ENCODE results near the gene LAIR1.

Gene LAIR1

DNA sequence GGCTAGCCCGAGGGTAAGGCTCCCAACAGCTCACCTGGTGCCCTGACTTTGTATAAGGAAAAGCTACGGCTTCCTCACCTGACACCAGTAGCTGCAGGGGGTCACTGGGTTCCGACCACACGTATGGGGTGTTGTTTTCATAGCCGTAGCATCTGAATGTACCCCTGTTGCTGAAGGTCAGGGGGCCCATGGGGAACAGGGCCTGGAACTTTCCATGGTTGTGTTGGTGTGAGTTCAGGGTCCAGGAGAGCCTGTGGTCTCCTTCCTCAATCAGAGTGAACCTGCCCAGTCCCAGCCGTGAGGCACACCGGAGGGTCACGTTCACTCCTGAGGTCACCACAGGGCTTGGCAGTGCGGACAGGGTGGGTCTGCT is 26.9 kb downstream of the LAIR1 start:
- no peaks in the 10 kb centered on the region for H3K27me3 ChIP-seq (ENCODE audit: low read length)
- no peaks in the 10 kb centered on the region for H3F3A ChIP-seq (ENCODE audit: insufficient read depth)
- no peaks in the 10 kb centered on the region for H3K9me2 ChIP-seq (replicated peaks; ENCODE audit: insufficient read depth, low read length)
- H4K20me1 ChIP-seq (ENCODE audit: low read depth, low read length), result no peaks in the 10 kb centered on the region
- H3K9ac ChIP-seq (ENCODE audit: low read length), result no peak overlapping the region
- TF ChIP-seq, protein P1, sequence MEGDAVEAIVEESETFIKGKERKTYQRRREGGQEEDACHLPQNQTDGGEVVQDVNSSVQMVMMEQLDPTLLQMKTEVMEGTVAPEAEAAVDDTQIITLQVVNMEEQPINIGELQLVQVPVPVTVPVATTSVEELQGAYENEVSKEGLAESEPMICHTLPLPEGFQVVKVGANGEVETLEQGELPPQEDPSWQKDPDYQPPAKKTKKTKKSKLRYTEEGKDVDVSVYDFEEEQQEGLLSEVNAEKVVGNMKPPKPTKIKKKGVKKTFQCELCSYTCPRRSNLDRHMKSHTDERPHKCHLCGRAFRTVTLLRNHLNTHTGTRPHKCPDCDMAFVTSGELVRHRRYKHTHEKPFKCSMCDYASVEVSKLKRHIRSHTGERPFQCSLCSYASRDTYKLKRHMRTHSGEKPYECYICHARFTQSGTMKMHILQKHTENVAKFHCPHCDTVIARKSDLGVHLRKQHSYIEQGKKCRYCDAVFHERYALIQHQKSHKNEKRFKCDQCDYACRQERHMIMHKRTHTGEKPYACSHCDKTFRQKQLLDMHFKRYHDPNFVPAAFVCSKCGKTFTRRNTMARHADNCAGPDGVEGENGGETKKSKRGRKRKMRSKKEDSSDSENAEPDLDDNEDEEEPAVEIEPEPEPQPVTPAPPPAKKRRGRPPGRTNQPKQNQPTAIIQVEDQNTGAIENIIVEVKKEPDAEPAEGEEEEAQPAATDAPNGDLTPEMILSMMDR (IDR thresholded peaks at IDR 0.05; ENCODE audit: insufficient read depth, low read length, poor library complexity, severe bottlenecking), result no peak
- TF ChIP-seq EZH2phosphoT487 (conservative IDR thresholded peaks at IDR 0.05; ENCODE audit: low read length), result no peak
- H3K4me3 ChIP-seq (ENCODE audit: insufficient read depth, low read length, poor library complexity, severe bottlenecking), result no peak overlapping the region
- no peak overlapping the region for H2AFZ ChIP-seq (ENCODE audit: low read depth, low read length, severe bottlenecking)
- no peaks in the 10 kb centered on the region for H3K79me2 ChIP-seq (ENCODE audit: insufficient read depth, low read length)
- no peaks in the 10 kb centered on the region for H3K9me3 ChIP-seq (ENCODE audit: insufficient read depth, low read length)
- no peak overlapping the region for H3K27ac ChIP-seq (ENCODE audit: low read depth, low read length)
- H3K4me2 ChIP-seq (ENCODE audit: low read depth, low read length, poor library complexity, severe bottlenecking), result no peak overlapping the region
- H3K36me3 ChIP-seq (ENCODE audit: low read length), result no peaks in the 10 kb centered on the region

DNA sequence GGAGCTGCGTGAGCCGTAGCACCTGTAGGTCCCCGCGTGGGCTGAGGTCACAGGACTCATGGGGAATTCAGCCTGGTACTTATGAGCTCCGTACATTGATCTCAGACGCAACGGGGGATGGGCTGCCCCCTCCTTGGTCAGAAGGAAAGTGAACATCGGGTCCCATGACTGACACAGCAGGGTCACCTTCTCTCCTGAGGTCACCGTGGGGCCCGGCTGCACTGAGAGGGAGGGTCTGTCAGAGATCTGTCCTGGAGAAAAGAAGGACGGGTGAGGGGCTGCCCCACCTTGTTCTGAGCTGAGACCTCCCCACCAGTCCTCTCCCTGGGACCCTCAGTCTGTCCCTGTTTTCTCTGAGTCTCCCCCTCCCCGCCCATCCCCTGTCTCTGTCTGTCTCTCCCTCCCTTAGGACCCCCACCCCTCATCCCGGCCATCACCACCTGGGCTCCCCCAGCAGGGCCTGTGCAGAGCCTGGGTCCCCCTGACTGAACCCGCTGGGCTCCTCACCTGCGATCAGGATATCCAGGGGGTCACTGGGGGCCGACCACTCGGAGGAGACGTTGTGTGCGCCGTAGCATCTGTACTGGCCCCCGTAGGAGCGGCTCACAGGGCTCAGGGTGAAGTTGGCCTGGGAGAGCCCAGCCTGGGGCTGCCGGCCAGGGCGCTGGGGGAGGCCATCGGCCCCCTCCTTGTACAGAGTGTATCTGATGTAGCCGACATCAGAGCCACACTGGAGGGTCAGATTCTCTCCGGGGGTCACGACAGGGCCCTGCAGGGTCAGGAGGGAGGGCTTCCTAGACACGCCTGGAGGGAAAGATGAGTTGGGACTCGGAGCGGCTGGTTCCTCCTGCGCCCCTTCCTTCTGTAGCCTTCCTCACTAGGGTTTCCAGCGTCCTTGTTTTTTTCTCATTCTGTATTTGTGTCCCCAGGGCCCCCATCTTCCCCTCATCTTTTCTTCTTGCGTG is 27.6 kb downstream of the LAIR1 start:
- no peak overlapping the region for H2AFZ ChIP-seq (ENCODE audit: low read depth, low read length, severe bottlenecking)

DNA sequence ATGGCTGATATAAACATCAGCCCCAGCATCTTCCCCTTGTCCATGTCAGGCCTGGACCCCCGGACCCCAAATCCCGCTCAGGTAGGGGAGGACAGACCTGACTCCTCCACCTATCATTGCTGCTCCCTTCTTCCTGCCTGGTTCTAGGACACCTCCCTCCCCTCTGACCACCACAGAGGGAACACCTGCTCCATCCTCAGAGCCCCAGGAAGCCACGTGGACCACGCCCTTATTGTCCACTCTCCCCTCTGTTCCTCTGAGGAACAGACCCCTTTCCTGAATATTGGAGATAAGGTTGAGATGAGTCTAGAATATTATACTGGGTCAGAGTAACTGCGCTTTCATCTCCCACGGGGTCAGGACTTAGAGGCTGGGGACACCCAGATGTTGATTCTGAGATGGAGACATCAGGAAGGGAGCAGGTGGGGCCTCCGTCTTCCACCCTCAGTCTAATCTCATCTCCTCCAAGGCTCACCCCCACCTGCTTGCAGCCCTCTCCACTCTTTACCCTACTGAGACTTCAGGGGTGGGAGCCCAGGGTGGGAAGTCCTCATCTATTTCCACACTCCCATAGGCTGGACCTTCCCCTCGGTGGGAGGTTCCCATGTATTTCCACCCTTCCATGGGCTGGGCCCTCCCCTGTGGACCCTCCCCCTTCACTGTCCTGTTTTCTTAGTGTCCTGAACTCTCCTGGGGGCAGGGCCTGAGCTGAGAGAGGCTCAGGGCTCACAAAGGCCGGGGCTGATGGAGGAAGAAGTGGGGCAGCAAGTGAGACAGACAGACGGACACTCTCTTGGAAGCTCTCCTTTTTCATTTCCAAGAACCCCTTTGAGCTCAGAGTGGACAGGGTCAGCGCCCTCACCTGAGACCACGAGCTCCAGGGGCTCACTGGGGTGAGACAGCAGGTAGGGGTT is 28.5 kb downstream of the LAIR1 start:
- Histone ChIP-seq H3K9me2 (replicated peaks; ENCODE audit: insufficient read depth, low read length) (no peaks in the 10 kb centered on the region), H3K27ac (ENCODE audit: low read depth, low read length) (no peak overlapping the region), H3F3A (ENCODE audit: insufficient read depth) (no peaks in the 10 kb centered on the region), H4K20me1 (ENCODE audit: low read depth, low read length) (no peaks in the 10 kb centered on the region), H3K36me3 (ENCODE audit: low read length) (no peaks in the 10 kb centered on the region), H3K4me2 (ENCODE audit: low read depth, low read length, poor library complexity, severe bottlenecking) (no peak overlapping the region), H3K79me2 (ENCODE audit: insufficient read depth, low read length) (no peaks in the 10 kb centered on the region), H3K4me3 (ENCODE audit: insufficient read depth, low read length, poor library complexity, severe bottlenecking) (no peak overlapping the region), H3K9ac (ENCODE audit: low read length) (no peak overlapping the region), H3K9me3 (ENCODE audit: insufficient read depth, low read length) (no peaks in the 10 kb centered on the region), H2AFZ (ENCODE audit: low read depth, low read length, severe bottlenecking) (no peak overlapping the region), H3K27me3 (ENCODE audit: low read length) (no peaks in the 10 kb centered on the region)
- TF ChIP-seq EZH2phosphoT487 (conservative IDR thresholded peaks at IDR 0.05; ENCODE audit: low read length), result no peak
- TF ChIP-seq, protein P1 (IDR thresholded peaks at IDR 0.05; ENCODE audit: insufficient read depth, low read length, poor library complexity, severe bottlenecking), result no peak

More for the DNA sequence above, 27.6 kb downstream of the LAIR1 start:
- Histone ChIP-seq H3K9ac (ENCODE audit: low read length) (no peak overlapping the region), H3K27me3 (ENCODE audit: low read length) (no peaks in the 10 kb centered on the region), H3K79me2 (ENCODE audit: insufficient read depth, low read length) (no peaks in the 10 kb centered on the region), H3K4me3 (ENCODE audit: insufficient read depth, low read length, poor library complexity, severe bottlenecking) (no peak overlapping the region), H3K27ac (ENCODE audit: low read depth, low read length) (no peak overlapping the region), H3K4me2 (ENCODE audit: low read depth, low read length, poor library complexity, severe bottlenecking) (no peak overlapping the region), H3K9me3 (ENCODE audit: insufficient read depth, low read length) (no peaks in the 10 kb centered on the region), H3K36me3 (ENCODE audit: low read length) (no peaks in the 10 kb centered on the region), H3F3A (ENCODE audit: insufficient read depth) (no peaks in the 10 kb centered on the region), H4K20me1 (ENCODE audit: low read depth, low read length) (no peaks in the 10 kb centered on the region), H3K9me2 (replicated peaks; ENCODE audit: insufficient read depth, low read length) (no peaks in the 10 kb centered on the region)
- TF ChIP-seq, protein P1 (IDR thresholded peaks at IDR 0.05; ENCODE audit: insufficient read depth, low read length, poor library complexity, severe bottlenecking), result no peak
- TF ChIP-seq EZH2phosphoT487 (conservative IDR thresholded peaks at IDR 0.05; ENCODE audit: low read length), result no peak

Measured in SU-DHL-6 (cell line).